ENCODE results near the gene PCDHGA5.
"Not testable (repeated sequence)": the region's sequence is repeated elsewhere in the genome, so short reads cannot be mapped to it uniquely, and the experiment has no call there.

The PCDHGA5 gene

GRCh38 chr5:141393267-141393666, 29.3 kb downstream of the PCDHGA5 start:
- TF ChIP-seq LEF1 (IDR thresholded peaks at IDR 0.05; ENCODE audit: borderline replicate concordance): no peak
- no peak for TF ChIP-seq ARNT (IDR thresholded peaks at IDR 0.05)
- TF ChIP-seq PKNOX1 (IDR thresholded peaks at IDR 0.05): no peak
- no peak for TF ChIP-seq FOXK2 (IDR thresholded peaks at IDR 0.05)
- no peak for TF ChIP-seq SP1 (IDR thresholded peaks at IDR 0.05)
- no peak for TF ChIP-seq NFRKB (IDR thresholded peaks at IDR 0.05)
- no peak for TF ChIP-seq ELF4 (IDR thresholded peaks at IDR 0.05)
- no peak for TF ChIP-seq L3MBTL2 (conservative IDR thresholded peaks at IDR 0.05)
- TF ChIP-seq HDGF (IDR thresholded peaks at IDR 0.05; ENCODE audit: borderline replicate concordance): no peak
- no peak for TF ChIP-seq SUZ12 (IDR thresholded peaks at IDR 0.05)
- no peak for TF ChIP-seq FOXM1 (IDR thresholded peaks at IDR 0.05; ENCODE audit: borderline replicate concordance)
- TF ChIP-seq ZNF384 (IDR thresholded peaks at IDR 0.05): no peak
- no peak for TF ChIP-seq FOXA1 (IDR thresholded peaks at IDR 0.05)
- POLR2A ChIA-PET: no interaction called here
- CTCF ChIA-PET: no interaction called here
- no peak for DNase-seq (ENCODE audit: extremely low spot score)

- DNase-seq (ENCODE audit: extremely low spot score); CTCF ChIA-PET; POLR2A ChIA-PET: not testable (repeated sequence)
Observed at GRCh38 chr5:141394401-141395187, 30.6 kb downstream of the PCDHGA5 start.

GRCh38 chr5:141397756-141398551, 34.0 kb downstream of the PCDHGA5 start, which contains the start of gene PCDHGB5:
Gene PCDHGB5 (plus strand): TSS chr5:141397947. CDS start chr5:141398128, 181 bp downstream.
- DNase-seq (ENCODE audit: extremely low spot score); POLR2A ChIA-PET; CTCF ChIA-PET: not testable (repeated sequence)

GRCh38 chr5:141398608-141399007, 34.6 kb downstream of the PCDHGA5 start:
- ChIA-PET CTCF (no interaction called here), POLR2A (no interaction called here)
- no peak for DNase-seq (ENCODE audit: extremely low spot score)
- TF ChIP-seq FOXM1 (IDR thresholded peaks at IDR 0.05; ENCODE audit: borderline replicate concordance) (no peak), ELF4 (IDR thresholded peaks at IDR 0.05) (no peak), PKNOX1 (IDR thresholded peaks at IDR 0.05) (no peak), FOXA1 (IDR thresholded peaks at IDR 0.05) (no peak), ZNF384 (IDR thresholded peaks at IDR 0.05) (no peak), SUZ12 (IDR thresholded peaks at IDR 0.05) (no peak), FOXK2 (IDR thresholded peaks at IDR 0.05) (no peak), HDGF (IDR thresholded peaks at IDR 0.05; ENCODE audit: borderline replicate concordance) (no peak), LEF1 (IDR thresholded peaks at IDR 0.05; ENCODE audit: borderline replicate concordance) (no peak), TARDBP (IDR thresholded peaks at IDR 0.05) (no peak), L3MBTL2 (conservative IDR thresholded peaks at IDR 0.05) (no peak), BHLHE40 (IDR thresholded peaks at IDR 0.05; ENCODE audit: borderline replicate concordance) (no peak), SP1 (IDR thresholded peaks at IDR 0.05) (no peak)

GRCh38 chr5:141399555-141400258, 35.7 kb downstream of the PCDHGA5 start:
- ChIA-PET POLR2A (no interaction called here), CTCF (no interaction called here)
- DNase-seq (ENCODE audit: extremely low spot score): no peak
- TF ChIP-seq PKNOX1 (IDR thresholded peaks at IDR 0.05) (no peak), FOXM1 (IDR thresholded peaks at IDR 0.05; ENCODE audit: borderline replicate concordance) (no peak), NFRKB (IDR thresholded peaks at IDR 0.05) (no peak), ELF4 (IDR thresholded peaks at IDR 0.05) (no peak), SP1 (IDR thresholded peaks at IDR 0.05) (no peak), TARDBP (IDR thresholded peaks at IDR 0.05) (no peak), LEF1 (IDR thresholded peaks at IDR 0.05; ENCODE audit: borderline replicate concordance) (no peak), ZNF384 (IDR thresholded peaks at IDR 0.05) (no peak)

- TF ChIP-seq NFRKB (IDR thresholded peaks at IDR 0.05): no peak
- no peak for TF ChIP-seq FOXA1 (IDR thresholded peaks at IDR 0.05)
- ChIA-PET POLR2A (no interaction called here), CTCF (no interaction called here)
- peak; percentile 39 for DNase-seq (ENCODE audit: extremely low spot score)
Observed at GRCh38 chr5:141402553-141403243, 38.7 kb downstream of the PCDHGA5 start, which contains the start of gene PCDHGA9. Gene PCDHGA9 (plus strand): TSS chr5:141402778. CDS start chr5:141402953, 175 bp downstream.

Measured in HEK293T (cell line).